GM12864 (cell line): Measurements from ENCODE around the gene GNAQ.

Source experiments
- DNase-seq: peaks from one replicate; pipeline ENCODE4 v3.0.0-alpha.2; 2011; ENCODE audit warnings: low read depth
- H3K4me3 ChIP-seq: 2 replicates; pipeline ENCODE4 v1.5.1; 2011; ENCODE audit warnings: mild to moderate bottlenecking, low read depth, low read length, control low read depth
- CTCF ChIP-seq: IDR thresholded peaks from 2 replicates; pipeline ENCODE4 v1.5.1; 2011; ENCODE audit warnings: low read depth, mild to moderate bottlenecking, moderate library complexity, low read length, control low read depth, inconsistent platforms; ENCODE audit errors: missing control alignments

The GNAQ gene

GRCh38 chr9:77957652-77958051 is 74.0 kb downstream of the GNAQ start:
- no peak overlapping the region for H3K4me3 ChIP-seq
- no peak for TF ChIP-seq CTCF
- DNase-seq: no peak

GRCh38 chr9:77956555-77956954 is 75.1 kb downstream of the GNAQ start:
- no peak for DNase-seq
- TF ChIP-seq CTCF: no peak
- H3K4me3 ChIP-seq: no peak overlapping the region

GRCh38 chr9:77954666-77955015 is 77.0 kb downstream of the GNAQ start:
- TF ChIP-seq CTCF: no peak
- H3K4me3 ChIP-seq: no peak overlapping the region
- DNase-seq: no peak

GRCh38 chr9:77954013-77954665 is 77.5 kb downstream of the GNAQ start:
- TF ChIP-seq CTCF: no peak

GRCh38 chr9:77953590-77953989 is 78.0 kb downstream of the GNAQ start:
- DNase-seq: no peak
- H3K4me3 ChIP-seq: no peak overlapping the region
- no peak for TF ChIP-seq CTCF

More at GRCh38 chr9:77954013-77954665, 77.5 kb downstream of the GNAQ start:
- no peak overlapping the region for H3K4me3 ChIP-seq
- no peak for DNase-seq

GRCh38 chr9:77952635-77953328 is 78.8 kb downstream of the GNAQ start:
- DNase-seq: no peak
- H3K4me3 ChIP-seq: no peak overlapping the region
- TF ChIP-seq CTCF: no peak

- no peak for TF ChIP-seq CTCF
- no peak for DNase-seq
- H3K4me3 ChIP-seq: no peak overlapping the region
Measured at GRCh38 chr9:77951369-77951768, 80.2 kb downstream of the GNAQ start.
